GM12875 (cell line): ENCODE results near the gene CXorf58.
"Not testable (repeated sequence)": the region's sequence is repeated elsewhere in the genome, so short reads cannot be mapped to it uniquely, and the experiment has no call there.

Experiments used
- H3K4me3 ChIP-seq: one replicate; pipeline ENCODE4 v1.5.1; 2011; ENCODE audit warnings: low read depth, low read length, control low read depth
- CTCF ChIP-seq: IDR thresholded peaks from 2 replicates; pipeline ENCODE4 v1.5.1; 2011; ENCODE audit warnings: low read depth, mild to moderate bottlenecking, control low read depth, inconsistent platforms, low read length, moderate library complexity, borderline replicate concordance; ENCODE audit not compliant: insufficient read depth

CXorf58 gene

GRCh38 chrX:23907498-23908218 lies at the start of gene CXorf58, which contains the start of gene APOO:
Gene CXorf58, plus strand, starts transcription at chrX:23908006. Its CDS starts 2,297 bp downstream, at chrX:23910303.
Gene APOO, minus strand, starts transcription at chrX:23907938. Its CDS starts 236 bp downstream, at chrX:23907702.
- H3K4me3 ChIP-seq = peak within 1 kb of the TSS; percentile 57
- TF ChIP-seq CTCF = peak; percentile 74

- H3K4me3 ChIP-seq = not testable (repeated sequence)
Measured at GRCh38 chrX:23859238-23859637, 48.6 kb upstream of the CXorf58 start.

GRCh38 chrX:23861215-23861896 lies 46.5 kb upstream of the CXorf58 start:
- H3K4me3 ChIP-seq = no peak overlapping the region
- TF ChIP-seq CTCF = no peak

- H3K4me3 ChIP-seq = not testable (repeated sequence)
Measured at GRCh38 chrX:23861952-23862351, 45.9 kb upstream of the CXorf58 start.

GRCh38 chrX:23864742-23865326 lies 43.0 kb upstream of the CXorf58 start:
- H3K4me3 ChIP-seq = no peak overlapping the region
- no peak for TF ChIP-seq CTCF

GRCh38 chrX:23870041-23870440 lies 37.8 kb upstream of the CXorf58 start:
- no peak for TF ChIP-seq CTCF
- H3K4me3 ChIP-seq = no peak overlapping the region

GRCh38 chrX:23871905-23872546 lies 35.8 kb upstream of the CXorf58 start:
- no peak overlapping the region for H3K4me3 ChIP-seq
- no peak for TF ChIP-seq CTCF
